ENCODE results near the gene CAMKK1. TPM values are rescaled to one million over a fixed set of nuclear protein-coding genes. Genes with fewer than 3 reads are reported as not detected.

CAMKK1 gene
- polyA plus RNA-seq, 1 of the 3 experiments (the other 2 are of a cell fraction) = 6.8 TPM

GRCh38 chr17:3847165-3847670, 45.6 kb downstream of the CAMKK1 start:
- Histone ChIP-seq H3K9me3 (no peaks in the 10 kb centered on the region), H3K27ac (ENCODE audit: low read depth in 2 of 2, low read length in 1 of 2) (no peak overlapping the region), H3F3A (replicated peaks; ENCODE audit: insufficient read depth) (no peaks in the 10 kb centered on the region), H3K9ac (no peak overlapping the region), H2AFZ (ENCODE audit: low read depth) (no peak overlapping the region), H3K4me1 (ENCODE audit: control insufficient read depth in 1 of 2, insufficient read depth in 2 of 2, low read depth in 1 of 2, low read length in 1 of 2) (peaks cover 3 to 9% of the 10 kb centered on the region in 2 experiments; a peak in 3 of 4 replicates), H3K4me3 (ENCODE audit: low read depth in 2 of 2, low read length in 1 of 2) (no peak overlapping the region), H3K9me2 (no peaks in the 10 kb centered on the region), H3K4me2 (no peak overlapping the region), H4K20me1 (ENCODE audit: insufficient read depth) (peaks cover 26% of the 10 kb centered on the region), H3K79me2 (ENCODE audit: insufficient read depth) (peaks cover 37% of the 10 kb centered on the region), H3K36me3 (replicated peaks in 1 of 2; ENCODE audit: control insufficient read depth in 1 of 2, insufficient read depth in 2 of 2, low read length in 1 of 2) (peaks cover 7 to 13% of the 10 kb centered on the region in 2 experiments), H3K27me3 (ENCODE audit: insufficient read depth) (no peaks in the 10 kb centered on the region)
- 88% methylated on average over 9 of the region's 9 CpGs for WGBS (ENCODE audit: low lambda C conversion rate)
- CTCF ChIA-PET = interaction anchor here (0.8 to 9.7 kb wide), 11 partner anchors 10 to 109 kb away, joined by 3 to 74 read pairs (median 8); partner anchors contain the start of gene CAMKK1
- no peak for TF ChIP-seq PBX3 (IDR thresholded peaks at IDR 0.05)
- TF ChIP-seq NFIC (IDR thresholded peaks at IDR 0.05; ENCODE audit: borderline replicate concordance) = no peak
- no peak for TF ChIP-seq ZBTB33 (IDR thresholded peaks at IDR 0.05; ENCODE audit: borderline replicate concordance, low read depth)
- no peak for TF ChIP-seq GATA2 (CRISPR knock-in tag; IDR thresholded peaks at IDR 0.05)
- no peak for DNase-seq
- POLR2A ChIA-PET = no interaction called here

GRCh38 chr17:3846437-3847164, 46.3 kb downstream of the CAMKK1 start:
- Histone ChIP-seq H3K4me2 (peak overlapping the region; percentile 56; the same call in 1 of the 2 replicates), H3K27me3 (ENCODE audit: insufficient read depth) (no peaks in the 10 kb centered on the region), H3F3A (replicated peaks; ENCODE audit: insufficient read depth) (no peaks in the 10 kb centered on the region), H3K9me3 (no peaks in the 10 kb centered on the region), H3K27ac (ENCODE audit: low read depth in 2 of 2, low read length in 1 of 2) (no peak overlapping the region), H3K36me3 (replicated peaks in 1 of 2; ENCODE audit: control insufficient read depth in 1 of 2, insufficient read depth in 2 of 2, low read length in 1 of 2) (peaks cover 13 to 18% of the 10 kb centered on the region in 2 experiments), H3K4me3 (ENCODE audit: low read depth in 2 of 2, low read length in 1 of 2) (peak overlapping the region; percentile 85 to 96; a peak in 2 of 4 replicates), H2AFZ (ENCODE audit: low read depth) (peak overlapping the region; percentile 81; the same call in 1 of the 2 replicates), H3K9me2 (no peaks in the 10 kb centered on the region), H4K20me1 (ENCODE audit: insufficient read depth) (peaks cover 26% of the 10 kb centered on the region), H3K4me1 (ENCODE audit: control insufficient read depth in 1 of 2, insufficient read depth in 2 of 2, low read depth in 1 of 2, low read length in 1 of 2) (peaks cover 3 to 9% of the 10 kb centered on the region in 2 experiments; a peak in 3 of 4 replicates), H3K9ac (no peak overlapping the region), H3K79me2 (ENCODE audit: insufficient read depth) (peaks cover 42% of the 10 kb centered on the region)
- WGBS (ENCODE audit: low lambda C conversion rate) = 40% methylated on average over 17 of the region's 17 CpGs
- no peak for DNase-seq
- CTCF ChIA-PET = interaction anchor here (0.7 to 9.7 kb wide), 22 partner anchors 9 to 199 kb away, joined by 3 to 74 read pairs (median 4); partner anchors contain the start of gene CAMKK1
- TF ChIP-seq ELF1 (IDR thresholded peaks at IDR 0.05) = no peak
- TF ChIP-seq EP300 (IDR thresholded peaks at IDR 0.05; ENCODE audit: borderline replicate concordance in 1 of 2, low read depth in 1 of 2, low read length in 1 of 2) = no peak
- TF ChIP-seq SMC3 (IDR thresholded peaks at IDR 0.05; ENCODE audit: low read depth, low read length) = no peak
- TF ChIP-seq EZH2phosphoT487 (IDR thresholded peaks at IDR 0.05; ENCODE audit: borderline replicate concordance, low read depth) = no peak
- 0 out of 2 replicates have a peak, but pooled peaks have one; percentile 9 for TF ChIP-seq USF2 (IDR thresholded peaks at IDR 0.05; ENCODE audit: borderline replicate concordance, low read depth, low read length)
- 0 out of 2 replicates have a peak, but pooled peaks have one; percentile 17 for TF ChIP-seq MXI1 (IDR thresholded peaks at IDR 0.05; ENCODE audit: low read depth, low read length)
- no peak for TF ChIP-seq CHD2 (IDR thresholded peaks at IDR 0.05; ENCODE audit: low read length, partially characterized antibody)
- TF ChIP-seq NFIC (IDR thresholded peaks at IDR 0.05; ENCODE audit: borderline replicate concordance) = no peak
- no peak for TF ChIP-seq SIN3A (IDR thresholded peaks at IDR 0.05; ENCODE audit: borderline replicate concordance, low read depth, low read length)
- no peak for TF ChIP-seq IRF3 (IDR thresholded peaks at IDR 0.05; ENCODE audit: low read depth, low read length)
- POLR2A ChIA-PET = interaction anchor here (0.7 to 1.0 kb wide), 4 partner anchors 12 to 296 kb away, joined by 3 to 5 read pairs (median 4); partner anchors contain the start of genes CYB5D2, HASPIN and ZZEF1
